GM18867 (cell line): Measurements from ENCODE around the gene CPEB3.
A peak's percentile ranks its signal among the peaks of the same experiment; 100 is the strongest.
"Not testable (repeated sequence)": the region's sequence is repeated elsewhere in the genome, so short reads cannot be mapped to it uniquely, and the experiment has no call there.

Experiments
- ATAC-seq: cut with Tn5 transposase; IDR thresholded peaks from one replicate; pipeline ENCODE4 v1.9.1; 2021; ENCODE audit warnings: mild to moderate bottlenecking, moderate library complexity; ENCODE audit not compliant: unreplicated experiment

Gene CPEB3

DNA sequence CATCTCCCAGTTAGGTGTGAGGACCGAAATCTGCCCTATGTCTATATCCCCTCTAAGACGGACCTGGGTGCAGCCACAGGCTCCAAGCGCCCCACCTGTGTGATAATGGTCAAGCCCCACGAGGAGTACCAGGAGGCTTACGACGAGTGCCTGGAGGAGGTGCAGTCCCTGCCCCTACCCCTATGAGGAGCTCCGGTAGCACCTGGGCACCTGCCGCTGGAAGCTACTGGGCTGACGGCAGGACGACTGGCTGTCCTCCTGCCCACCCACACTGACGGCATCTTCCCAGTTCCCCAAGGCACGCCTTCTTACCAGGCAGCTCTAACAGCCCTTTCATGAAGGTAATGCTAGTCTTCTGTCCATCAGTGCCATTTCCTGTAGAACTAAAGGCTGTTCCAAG lies 74.3 kb downstream of the CPEB3 start:
- not testable (repeated sequence) for ATAC-seq

DNA sequence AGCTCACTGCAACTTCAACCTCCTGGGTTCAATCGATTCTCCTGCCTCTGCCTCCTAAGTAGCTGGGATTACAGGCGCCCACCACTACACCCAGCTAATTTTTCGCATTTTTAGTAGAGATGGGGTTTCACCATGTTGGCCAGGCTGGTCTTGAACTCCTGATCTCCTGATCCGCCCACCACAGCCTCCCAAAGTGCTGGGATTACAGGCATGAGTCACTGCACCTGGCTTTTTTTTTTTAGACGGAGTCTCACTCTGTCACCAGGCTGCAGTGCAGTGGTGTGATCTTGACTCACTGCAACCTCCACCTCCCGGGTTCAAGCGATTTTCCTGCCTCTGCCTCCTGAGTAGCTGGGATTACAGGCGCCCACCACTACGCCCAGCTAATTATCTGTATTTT lies 75.7 kb downstream of the CPEB3 start:
- ATAC-seq = not testable (repeated sequence)

DNA sequence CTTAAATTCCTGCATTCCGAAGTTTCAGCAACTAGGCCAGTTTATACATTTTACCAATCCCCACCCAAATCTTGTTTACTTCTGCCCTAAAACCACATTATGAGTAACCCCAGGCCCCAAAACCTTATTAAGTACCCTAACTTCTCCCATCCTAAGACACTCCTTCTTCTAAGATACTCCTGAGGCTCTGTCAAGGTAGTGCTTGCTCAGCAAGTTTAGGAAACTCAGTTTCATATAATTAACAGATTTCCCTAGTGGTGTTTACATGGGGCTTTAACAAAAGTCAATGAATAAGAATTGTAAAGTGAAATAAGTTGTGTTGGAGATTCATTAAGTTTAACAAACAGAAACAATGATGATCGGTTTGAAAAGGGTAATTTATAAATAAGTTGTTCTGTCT lies 77.8 kb downstream of the CPEB3 start:
- no peak for ATAC-seq

DNA sequence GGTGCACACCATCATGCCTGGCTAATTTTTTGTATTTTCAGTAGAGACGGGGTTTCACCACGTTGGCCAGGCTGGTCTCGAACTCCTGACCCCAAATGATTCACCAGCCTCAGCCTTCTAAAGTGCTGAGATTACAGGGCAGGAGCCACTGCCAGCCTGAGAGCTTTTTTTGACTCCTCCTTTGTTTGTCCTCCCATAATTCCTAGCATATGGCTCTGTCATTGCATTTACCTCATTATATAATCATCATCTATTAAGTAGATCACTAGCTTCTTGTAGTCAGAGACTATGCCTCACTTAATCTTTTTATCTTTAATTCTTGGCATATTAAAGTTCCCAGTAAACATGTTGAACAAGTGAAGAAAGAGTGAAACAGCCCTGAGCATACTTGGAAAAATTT lies 82.1 kb downstream of the CPEB3 start:
- ATAC-seq = no peak

DNA sequence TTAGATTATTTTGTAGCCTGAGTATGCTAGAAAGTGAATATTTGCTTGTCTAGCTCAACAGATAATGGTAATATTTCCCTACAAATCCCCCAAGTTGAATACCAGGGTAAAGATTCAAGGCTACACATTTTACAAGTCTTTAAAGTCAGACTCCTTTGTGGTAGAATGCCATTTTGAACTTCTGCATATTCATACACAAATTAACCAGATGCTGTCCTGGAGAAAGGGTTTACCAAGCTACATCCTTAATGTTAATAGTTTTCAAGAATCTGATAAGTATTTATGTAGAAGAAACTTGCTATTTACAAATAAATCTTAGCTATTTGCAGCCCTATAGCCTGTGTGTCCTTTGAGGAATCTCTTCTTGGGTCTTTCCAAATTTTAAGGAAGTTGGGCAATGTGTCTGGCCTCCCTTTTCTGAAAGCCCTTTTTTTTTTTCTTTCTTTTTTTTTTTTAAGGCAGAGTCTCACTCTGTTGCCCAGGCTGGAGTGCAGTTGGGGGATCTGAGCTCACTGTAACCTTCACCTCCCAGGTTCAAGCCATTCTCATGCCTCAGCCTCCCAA lies 82.6 kb downstream of the CPEB3 start:
- no peak for ATAC-seq

DNA sequence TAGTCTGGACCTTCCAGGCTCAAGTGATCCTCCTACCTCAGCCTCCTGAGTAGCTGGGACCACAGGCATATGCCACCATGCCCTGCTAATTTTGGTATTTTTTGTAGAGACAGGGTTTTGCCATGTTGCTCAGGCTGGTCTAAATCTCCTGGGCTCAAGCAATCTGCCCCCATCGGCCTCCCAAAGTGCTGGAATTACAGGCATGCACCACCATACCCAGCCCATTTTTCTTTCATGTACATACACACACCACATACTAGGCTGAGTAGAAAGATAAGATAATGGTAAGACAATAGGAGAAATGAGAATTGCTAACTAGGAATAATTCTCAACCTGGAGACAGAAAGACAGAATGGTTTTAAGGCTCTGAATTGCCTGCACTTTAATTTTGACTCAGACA lies 83.8 kb downstream of the CPEB3 start:
- no peak for ATAC-seq

DNA sequence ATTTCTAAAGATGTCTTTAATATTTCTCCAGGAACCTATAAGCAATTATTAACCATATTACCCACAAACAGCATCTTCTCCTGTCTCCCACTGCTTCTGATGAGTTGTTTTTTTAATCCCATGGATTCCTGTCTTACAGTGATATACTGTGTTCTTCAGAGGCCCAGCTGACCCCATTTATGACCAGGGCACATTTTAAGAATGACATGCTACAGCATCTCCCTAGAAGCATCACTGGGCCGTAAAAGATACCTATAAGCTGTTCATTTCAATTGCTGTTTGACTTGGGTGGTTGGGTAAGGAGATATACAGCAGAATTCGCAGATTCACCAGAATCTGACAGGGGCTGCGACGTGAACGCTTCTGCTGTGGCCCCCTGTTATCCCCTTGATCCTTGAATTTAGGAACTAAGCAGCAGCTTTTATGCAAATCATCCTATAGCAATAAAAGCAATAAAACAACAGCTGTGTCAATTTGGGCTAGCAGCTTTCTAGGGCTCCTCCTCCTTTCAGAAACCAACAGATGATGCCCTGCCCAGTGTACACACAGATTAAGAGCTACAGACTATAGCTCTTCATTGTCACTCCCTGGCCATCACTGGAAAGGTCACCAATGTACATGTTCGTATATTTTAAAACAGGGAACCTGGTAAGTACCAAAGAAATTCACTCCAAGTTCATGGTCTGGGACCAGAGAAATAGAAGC lies 86.8 kb downstream of the CPEB3 start:
- ATAC-seq = no peak

DNA sequence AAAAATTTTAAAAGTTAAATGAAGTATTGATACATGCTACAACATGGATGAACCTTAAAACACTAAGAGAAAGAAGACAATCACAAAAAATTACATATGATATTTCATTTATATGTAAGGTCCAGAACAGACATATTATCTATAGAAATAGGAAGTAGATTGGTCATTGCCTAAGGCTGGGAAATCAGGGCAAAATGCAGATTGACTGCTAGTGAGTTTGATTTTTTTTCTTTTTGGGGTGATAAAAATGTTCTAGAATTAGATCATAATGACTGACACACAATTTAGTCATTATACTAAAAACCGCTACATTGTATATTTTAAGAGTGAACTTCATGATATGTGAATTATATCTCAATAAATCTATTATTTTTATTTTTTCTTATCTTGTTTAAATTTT lies 88.3 kb downstream of the CPEB3 start:
- ATAC-seq = no peak

DNA sequence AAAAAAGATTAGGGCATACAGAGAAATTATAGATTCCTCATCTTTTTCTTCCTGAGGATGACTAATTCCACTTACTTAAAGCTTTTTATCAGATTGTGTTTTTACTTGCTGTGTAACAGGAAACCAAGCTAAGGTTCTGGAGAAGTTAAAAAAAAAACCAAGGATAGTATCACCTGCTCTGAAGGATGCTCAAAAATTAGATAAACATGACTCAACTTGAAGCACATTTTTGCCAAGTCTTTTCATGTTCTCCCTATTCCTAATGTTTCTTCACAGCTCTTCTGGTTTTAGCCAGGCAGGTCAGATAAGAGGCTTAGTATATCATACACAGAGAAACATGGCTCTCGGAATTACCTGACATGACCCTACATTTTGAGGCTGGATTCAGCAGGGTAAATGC lies 90.3 kb downstream of the CPEB3 start:
- ATAC-seq = no peak

DNA sequence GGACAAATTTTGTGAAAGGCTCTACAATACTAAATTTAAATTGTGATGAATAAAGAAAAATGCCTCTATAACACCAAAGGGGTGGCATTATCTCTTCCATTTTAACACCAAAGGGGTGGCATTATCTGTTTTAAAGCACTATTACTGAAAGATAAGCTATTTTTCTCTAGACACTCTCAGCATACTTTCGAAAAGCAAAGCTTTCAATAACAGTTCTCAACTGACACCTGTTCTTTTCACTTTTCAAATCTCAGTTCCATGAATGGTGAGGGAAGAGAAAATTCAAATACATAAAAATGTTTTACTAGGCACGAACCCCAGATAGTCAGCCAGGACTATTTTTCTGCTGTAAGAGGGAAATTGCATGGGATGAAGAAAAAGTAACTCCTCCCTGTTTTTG lies 103.8 kb downstream of the CPEB3 start:
- peak; percentile 73 for ATAC-seq

DNA sequence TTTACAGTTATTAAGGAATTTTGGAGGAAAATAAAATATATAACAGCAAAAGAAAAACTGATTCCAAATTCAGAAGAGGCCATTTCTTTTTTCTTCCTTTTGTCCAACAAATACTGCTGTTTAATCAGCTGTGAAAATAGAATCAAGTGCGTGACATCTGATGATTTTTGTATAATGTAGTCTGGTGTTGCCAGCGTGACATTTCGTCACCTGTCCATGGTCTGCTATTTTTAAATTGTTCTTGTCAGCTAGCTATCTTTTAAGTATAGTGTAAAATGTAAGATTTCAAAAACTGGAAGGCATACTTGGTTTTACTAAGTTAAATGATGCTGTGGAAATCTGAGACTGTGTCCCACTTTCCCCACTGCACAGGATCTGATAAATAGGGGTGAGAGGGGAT lies 105.9 kb downstream of the CPEB3 start:
- no peak for ATAC-seq

DNA sequence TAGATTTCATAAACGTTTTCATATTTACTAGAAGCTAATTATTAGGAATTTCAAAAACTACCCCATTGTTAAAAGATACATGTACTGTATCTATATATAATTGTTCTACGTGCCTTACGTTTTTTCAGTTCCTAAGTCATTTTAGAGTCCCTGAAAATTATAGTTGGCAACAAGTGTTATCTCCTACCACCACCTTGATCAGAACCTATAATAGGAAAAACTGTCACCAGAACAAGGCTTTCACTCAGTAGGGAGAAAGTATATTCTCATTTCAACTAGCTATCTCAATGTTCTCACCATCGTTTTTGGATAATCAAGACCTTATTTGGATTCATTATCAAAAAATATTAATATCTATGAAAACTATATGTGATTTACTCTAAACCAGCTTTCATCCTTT lies 107.7 kb downstream of the CPEB3 start:
- no peak for ATAC-seq

DNA sequence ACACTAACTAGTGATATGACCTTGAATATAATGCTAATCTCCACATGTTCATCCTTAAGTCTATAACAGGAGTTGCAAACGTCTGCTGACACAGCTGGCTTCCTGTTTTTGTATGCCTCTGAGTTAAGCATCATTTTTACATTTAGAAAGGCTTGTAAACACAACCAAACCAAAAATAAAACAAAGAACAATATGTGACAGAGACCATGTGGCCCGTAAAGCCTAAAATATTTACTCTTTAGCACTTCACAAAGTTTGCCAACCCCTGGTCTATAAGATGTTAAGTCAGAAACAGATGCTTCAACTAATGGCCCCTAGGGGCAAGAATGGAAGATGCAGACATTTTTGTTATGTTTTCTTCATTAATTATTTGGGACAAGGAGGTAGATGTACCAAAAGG lies 109.3 kb downstream of the CPEB3 start:
- no peak for ATAC-seq

DNA sequence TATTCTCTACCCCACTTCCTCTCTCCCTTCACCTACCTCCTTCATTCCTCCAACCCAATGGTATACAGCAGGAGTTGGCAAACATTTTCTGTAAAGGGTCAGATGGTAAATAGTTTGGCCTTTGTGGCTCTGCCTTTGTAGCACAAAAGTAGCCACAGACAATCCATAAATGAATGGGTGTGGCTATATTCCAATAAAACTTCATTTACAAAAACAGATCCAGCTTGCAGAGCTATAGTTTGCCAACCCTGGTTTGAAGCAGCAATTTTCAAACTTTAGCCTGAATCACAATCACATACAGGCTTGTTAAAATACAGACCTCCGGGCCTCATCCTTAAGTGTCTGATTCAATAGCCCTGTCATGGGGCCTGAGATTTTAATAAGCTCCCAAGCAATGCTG lies 110.5 kb downstream of the CPEB3 start:
- ATAC-seq = no peak

DNA sequence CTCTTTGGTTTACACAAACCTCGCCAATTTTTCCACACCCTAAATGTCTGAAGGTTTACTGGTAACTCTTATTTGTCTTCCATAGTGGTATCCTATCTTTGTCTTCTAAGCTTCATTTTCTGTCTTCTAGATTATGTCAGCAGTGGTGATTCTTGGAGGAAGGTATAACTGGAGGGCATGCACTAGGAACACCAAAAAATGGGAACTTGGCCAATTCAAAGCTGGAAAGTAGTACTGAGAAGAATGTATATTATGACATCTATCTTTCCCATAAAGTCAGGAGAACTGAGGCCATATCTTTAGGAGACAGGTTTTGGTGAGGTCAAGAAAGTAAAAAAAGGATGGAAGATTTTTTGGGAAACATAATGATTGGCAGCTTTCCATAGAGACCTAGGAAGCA lies 113.3 kb downstream of the CPEB3 start:
- ATAC-seq = no peak

DNA sequence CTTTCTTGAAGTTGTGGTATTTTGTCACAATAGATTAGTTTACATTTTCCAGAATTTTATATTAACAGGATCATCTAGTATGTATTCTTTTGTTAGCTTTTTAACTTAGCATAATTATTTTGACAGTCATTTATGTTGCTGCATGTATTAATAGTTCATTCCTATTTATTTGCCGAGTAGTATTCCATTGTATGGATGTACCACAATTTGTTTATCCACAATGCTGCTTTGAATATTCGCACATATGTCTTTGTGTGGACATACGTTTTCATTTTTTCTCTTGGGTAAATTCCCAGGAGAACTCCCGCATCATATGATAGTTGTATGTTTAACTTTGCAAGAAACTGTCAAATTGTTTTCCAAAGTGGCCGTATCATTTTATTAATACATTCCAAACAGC lies 115.7 kb downstream of the CPEB3 start:
- ATAC-seq = no peak

DNA sequence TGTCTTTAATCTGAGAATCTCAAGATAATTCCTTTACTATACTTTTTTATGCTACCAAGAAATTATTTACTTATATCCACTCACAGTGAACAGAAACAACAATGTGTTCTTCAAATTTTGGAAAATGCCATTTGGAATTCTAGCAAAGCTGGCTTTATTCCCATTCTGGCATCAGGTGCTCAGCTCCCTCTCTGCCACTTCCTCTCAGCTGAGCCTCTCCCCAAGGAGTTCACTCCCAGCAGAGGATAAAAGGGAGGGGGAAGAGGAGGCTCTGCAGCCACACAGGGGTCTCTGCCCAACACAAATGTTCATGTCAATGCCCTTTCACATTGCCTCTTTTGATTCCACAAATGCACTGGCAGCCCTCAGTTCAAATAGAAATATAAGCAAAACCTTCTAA lies 116.9 kb downstream of the CPEB3 start:
- ATAC-seq = no peak

DNA sequence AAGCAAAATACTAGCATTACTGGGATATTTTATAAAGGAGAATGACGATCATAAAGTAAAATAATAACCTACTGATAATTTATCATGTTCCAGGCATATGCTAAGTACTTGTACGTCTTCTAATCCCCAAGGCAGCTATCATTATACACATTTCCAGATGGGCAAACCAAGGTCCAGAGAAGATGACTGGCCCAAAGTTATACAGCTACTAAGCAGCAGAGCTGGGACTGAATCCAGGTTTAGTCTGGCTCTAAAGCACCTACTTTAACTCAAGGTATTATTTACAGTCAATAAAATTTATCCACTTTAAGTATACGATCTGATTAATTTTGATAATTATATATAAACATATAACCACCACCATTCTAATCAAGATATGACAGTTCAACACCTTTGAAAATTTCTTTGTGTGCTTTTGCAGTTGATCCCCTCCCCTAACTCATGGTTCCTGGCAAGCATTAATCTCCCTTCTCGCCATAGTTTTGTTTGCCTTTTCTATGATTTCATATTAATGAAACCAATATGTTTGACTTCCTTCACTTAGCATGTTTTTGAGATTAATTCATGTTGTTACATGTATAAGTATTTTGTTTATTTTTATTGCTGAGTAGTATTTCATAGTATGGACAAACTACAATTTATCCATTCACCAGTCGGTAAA lies 126.7 kb downstream of the CPEB3 start:
- no peak for ATAC-seq

DNA sequence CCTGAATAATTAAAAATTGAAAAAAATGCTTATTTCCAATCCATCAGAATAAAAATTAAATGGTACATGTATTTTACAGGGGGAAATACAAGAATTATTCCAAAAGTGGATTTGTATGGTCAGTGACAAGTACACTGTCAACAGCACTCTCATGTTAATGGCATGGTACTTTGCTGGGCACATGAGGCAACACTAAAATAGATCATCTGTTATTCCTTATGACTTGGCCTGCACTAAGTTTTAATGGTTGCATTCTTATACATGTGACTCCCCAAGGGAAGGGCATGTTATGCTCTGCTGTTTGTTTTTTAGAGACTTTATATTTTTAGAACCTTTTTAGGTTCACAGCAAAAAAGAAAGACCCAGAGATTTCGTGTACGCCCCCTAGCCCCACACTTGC lies 128.3 kb downstream of the CPEB3 start:
- no peak for ATAC-seq

DNA sequence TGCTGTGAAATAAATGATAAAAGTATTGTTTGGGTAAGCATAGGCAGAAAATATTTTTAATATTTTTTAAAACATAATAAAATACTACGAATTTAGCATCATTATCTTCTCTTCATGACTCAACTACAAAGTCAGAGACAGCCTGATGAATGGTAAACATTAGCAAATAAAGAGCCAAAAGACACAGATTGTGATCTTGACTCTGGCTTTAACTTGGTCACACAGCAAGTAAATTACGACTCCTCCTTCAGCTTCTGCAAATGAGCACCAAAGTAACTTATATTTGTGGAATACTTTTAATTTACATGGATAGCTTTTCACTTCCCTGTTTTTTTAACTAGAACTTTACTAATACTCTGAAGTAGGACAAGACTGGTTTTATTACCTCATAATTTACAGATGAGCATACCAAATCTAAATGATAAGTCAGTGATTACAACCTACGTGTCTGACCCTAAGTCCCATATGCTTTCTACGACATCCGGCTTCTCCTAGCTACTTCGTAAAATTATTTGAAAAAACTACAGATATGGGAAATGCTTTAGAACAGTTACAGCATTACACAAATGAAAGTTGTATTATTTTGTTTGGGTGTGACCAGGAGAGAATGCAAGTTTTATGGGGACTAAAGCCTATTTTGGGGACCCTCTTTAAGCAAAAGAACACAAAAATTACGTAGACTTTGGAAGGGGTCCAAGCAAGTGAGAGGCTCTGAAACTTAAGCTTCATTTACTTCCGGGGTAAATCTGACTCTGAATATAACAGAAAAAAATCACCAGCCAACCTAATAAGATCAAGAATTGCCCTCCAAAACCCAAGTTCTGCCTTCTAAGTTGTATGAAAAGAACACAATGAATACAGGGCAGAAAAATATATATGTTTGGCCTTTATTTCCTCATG lies 133.8 kb downstream of the CPEB3 start:
- no peak for ATAC-seq

DNA sequence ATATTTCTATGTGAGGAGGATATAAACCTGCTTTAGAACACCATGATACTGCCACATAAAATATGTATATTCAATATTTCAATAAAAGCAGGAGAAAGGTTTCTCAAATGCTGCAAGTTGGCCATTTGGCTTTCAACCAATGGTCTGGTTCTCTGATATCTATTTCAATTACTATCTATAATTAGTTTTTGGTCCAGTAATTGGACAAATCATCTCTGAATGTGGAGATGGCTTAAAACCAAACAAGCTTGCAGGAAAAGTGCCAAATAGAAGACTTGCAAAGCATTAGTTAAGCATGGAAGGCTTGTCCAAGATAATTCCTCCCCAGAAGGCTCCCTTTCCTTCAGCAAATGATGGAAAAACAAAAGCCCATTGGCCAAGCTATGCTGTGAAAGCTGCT lies 140.1 kb downstream of the CPEB3 start:
- ATAC-seq = no peak

DNA sequence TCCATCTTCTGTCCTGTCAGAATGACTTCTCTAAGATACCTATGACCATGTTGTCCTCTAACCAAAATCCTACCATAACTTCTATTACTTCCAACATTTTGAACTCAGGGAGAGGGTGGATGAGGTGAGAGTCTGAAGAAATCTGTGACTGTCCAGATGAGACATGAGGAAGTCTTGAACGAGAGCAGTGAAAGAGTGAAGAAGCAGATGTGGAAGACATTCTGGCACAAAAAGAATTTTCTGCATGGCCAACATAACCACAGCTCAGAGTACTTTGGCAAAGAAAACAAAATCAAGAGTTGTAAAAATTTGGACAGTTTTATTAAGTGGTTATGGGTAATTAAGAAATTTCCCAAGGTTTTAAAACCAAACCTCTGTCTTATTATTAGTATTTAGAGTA lies 141.6 kb downstream of the CPEB3 start:
- no peak for ATAC-seq
